ENCODE results near the gene BDH1.
"Not testable (repeated sequence)": the region's sequence is repeated elsewhere in the genome, so short reads cannot be mapped to it uniquely, and the experiment has no call there.

Gene BDH1

DNA sequence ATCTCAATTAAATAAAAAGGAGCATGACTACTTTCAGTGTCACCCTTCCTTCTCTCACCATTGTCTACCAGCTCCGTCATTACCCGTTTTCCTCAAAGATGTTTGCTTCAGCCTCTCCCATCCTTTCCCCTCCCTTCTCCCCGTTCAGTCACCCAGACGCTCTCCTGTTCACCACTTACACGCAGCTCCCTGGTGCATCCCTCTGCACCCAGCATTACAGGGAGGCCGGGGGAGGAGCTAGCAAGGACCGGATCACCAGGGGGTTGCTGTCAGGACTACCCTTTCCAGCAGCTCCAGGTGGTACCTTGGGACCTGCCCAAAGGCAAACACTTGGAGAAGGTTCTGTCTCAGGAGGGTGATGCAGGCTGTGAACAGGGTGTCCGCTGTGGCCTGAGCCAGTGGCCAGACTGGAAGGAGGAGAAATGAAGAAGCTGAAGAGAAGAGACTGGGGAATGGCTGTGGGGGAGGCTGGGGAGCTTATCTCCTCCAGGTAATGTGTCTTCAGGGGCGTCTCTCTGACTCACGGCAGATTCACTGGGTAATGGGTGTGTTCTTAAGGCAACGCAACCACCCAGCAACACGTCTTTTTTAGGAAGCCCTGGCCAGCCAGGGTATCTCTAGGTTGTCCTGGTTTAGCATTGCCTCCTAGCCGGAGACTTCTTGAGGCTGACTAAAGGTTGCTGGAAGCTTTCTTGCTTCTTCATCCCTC, 21.8 kb upstream of the BDH1 start:
- DNase-seq = no peak

DNA sequence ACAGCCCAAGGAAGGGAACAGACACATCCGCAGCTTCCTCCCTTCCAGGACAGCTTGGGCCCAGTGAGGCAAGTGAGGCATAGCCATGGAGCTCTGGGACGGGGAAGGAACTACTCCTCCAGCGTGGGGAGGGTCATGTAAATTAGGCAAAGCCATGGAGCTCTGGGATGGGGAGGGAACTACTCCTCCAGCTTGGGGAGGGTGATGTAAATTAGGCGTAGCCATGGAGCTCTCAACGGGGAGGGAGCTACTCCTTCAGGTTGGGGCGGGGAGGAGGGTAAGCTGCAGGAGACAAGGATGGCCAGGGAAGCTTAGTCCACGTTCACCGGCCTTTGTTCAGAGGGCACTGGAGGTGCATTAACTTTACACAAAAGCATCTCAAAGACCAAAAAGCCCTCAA, 21.1 kb upstream of the BDH1 start:
- no peak for DNase-seq

DNA sequence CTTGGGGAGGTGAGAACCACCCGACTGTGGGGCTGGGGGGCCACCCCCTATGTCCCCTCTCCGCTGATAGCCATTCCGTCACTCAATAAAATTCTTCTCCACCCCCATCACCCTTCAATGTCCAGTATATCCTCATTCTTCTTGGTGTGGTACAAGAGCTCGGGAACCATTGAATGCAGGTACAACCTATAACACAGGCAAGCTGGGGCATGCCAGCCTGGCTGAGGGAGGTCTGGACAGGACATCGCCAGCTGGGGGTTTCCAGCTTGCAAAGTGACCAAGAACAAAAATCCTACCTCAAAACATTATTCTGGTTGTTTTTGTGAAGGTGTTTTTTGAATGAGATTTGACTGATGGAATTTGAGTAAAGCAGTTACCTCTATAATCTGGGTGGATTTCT, 19.6 kb upstream of the BDH1 start:
- DNase-seq = no peak

DNA sequence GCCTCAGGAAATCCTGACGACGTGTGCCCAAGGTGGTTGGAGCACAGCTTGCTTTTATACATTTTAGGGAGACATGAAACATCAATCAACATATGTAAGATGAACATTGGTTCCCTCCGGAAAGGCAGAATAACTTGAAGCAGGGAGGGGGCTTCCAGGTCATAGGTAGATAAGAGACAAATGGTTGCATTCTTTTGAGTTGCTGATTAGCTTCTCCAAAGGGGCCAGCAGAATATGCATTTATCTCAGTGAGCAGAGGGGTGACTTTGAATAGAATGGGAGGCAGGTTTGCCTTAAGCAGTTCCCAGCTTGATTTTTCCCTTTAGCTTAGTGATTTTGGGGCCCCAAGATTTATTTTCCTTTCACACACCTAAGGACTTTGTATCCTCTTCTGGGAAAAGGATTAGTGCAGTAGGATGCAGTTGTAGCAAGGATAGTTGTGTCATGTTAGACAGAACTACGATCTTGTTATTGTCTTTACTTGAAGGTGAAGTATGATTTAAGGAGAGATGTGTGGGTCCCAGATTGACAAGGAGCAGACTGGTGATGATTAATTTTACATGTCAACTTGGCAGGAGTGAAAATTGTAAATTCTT, 18.7 kb upstream of the BDH1 start:
- not testable (repeated sequence) for DNase-seq

DNA sequence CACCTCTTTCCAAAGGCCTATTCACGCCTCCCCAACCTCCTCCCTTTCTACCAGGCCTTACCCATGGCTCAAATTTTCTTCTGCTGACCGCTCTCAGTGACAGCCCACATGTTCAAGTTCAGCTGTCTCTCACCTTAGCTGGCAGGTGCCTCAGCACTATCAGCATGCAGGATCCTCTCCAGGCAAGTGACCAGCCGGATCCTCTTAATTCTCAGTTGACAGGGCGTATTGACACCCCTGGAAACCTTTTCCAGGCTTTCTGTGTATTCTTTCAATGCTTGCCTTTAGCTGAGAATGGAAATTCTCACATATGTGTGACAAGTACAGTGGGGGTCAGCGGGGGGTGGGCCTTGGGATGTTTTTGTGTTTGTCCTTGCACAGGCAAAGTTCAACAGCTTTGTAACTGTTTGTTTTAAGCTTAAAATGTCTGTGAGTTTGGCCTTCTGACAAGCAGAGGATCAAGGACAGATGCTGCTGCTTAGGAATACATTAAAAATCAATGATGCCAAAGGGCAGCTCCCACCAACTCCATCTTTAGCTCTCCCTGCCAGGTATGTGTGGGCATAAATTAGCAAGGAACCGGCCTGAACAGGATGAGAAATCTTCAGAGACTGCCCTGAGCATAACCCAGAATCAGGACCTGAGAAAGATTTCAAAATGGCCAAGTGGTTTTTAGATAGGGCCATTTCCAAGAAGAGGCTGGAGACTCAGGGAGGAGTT, 17.4 kb upstream of the BDH1 start:
- DNase-seq = no peak

DNA sequence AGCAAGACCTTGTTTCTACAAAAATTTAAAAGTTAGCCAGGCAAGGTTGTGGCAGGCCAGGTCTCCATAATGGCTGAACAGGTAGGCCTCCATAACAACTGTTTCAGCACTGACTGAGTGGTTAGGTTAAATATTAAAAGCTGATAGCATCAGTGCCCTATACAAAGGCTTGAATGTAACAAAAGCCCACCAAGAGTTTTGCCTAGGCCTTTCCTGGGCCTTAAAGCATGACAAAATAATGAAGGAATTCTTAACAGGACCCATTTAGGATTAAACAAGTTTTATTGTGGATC, 16.1 kb upstream of the BDH1 start:
- DNase-seq = not testable (repeated sequence)

DNA sequence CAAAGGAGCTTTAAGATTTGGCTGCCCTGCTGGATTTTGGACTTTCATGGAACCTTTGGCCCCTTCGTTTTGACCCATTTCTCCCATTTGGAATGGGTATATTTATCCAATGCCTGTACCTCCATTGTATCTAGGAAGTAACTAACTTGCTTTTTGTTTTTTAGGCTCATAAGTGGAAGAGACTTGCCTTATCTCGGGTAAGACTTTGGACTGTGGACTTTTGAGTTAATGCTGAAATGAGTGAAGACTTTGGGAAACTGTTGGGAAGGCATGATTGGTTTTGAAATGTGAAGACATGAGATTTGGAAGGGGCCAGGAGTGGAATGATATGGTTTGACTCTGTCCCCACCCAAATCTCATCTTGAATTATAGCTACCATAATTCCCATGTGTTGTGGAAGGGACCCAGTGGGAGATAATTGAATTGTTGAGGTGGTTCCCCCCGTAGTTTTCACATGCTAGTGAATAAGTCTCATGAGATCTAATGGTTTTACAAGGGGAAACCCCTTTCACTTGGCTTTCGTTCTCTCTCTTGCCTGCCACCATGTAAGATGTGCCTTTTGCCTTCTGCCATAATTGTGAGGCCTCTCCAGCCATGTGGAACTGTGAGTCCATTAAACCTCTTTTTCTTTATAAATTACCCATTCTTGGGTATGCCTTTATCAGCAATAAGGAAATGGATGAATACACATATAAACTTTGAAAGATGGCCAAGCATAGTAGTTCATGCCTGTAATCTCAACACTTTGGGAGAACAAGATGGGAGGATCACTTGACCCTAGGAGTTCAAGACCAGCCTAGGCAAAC, 15.5 kb upstream of the BDH1 start:
- DNase-seq = not testable (repeated sequence)

DNA sequence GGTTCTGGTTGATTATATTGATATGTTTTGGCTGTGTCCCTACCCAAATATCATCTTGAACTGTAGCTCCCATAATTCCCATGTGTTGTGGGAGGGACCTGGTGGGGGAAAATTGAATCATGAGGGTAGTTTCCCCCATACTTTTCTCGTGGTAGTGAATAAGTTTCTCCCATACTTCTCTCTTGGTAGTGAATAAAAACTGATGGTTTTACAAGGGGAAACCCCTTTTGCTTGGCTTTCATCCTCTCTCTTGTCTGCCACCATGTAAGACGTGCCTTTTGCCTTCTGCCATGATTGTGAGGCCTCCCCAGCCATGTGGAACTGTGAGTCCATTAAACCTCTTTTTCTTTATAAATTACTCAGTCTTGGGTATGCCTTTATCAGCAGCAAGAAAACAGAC, 13.7 kb upstream of the BDH1 start:
- not testable (repeated sequence) for DNase-seq

DNA sequence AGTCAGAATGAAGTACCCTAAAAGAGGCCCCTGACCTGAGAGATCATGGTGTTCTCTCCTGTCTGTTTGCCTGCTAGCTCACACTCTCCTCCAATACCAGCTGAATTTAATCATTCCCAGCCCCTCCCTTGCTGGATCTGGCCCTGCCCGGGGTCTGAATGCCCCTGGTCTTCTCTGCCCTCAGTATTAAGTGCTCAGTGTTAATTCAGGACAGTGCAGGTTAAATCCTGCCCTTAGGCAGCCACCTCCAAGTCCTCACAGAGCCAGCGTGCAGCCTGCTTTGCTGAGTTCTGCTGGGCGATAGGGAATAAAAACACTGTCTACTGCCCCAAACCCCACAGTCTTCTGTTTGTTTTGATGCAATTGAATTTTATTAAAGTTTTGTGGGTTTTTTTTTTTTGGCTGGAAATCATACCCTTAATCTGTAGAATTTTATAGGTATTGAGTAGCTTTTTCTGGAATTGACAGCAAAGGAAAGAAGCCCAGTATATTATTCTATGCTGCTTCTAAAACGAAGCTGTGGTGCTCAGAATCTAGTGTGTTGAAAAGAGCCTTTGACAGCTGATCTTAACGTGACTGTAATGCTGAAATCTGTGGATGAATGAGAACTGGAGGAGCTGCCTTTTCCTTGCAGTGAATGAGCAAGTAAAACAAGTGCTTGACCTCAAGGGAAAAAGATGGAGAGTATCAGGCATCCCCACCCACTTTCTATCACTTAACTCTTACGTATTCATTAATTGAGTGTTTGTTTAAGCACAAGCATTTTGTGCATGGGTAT, 12.3 kb upstream of the BDH1 start:
- no peak for DNase-seq

DNA sequence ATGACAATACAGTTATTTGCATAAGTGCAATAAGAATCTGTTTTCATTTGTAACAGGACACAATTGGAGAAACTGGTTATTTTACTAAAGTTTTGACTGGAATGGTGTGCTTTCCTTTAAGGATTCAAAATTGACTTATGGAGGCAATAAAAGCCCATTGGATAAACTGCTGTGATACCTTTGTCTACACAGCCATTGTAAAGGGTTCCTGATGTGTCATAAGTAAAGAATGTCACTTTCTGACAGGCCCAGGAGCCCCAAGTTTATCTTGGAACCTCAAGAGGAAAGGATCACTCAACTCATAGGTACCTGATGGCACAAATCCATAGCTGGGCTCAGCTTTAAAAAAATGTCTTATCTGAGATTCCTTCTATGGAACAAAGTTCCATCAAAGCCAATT, 10.4 kb upstream of the BDH1 start:
- not testable (repeated sequence) for DNase-seq

DNA sequence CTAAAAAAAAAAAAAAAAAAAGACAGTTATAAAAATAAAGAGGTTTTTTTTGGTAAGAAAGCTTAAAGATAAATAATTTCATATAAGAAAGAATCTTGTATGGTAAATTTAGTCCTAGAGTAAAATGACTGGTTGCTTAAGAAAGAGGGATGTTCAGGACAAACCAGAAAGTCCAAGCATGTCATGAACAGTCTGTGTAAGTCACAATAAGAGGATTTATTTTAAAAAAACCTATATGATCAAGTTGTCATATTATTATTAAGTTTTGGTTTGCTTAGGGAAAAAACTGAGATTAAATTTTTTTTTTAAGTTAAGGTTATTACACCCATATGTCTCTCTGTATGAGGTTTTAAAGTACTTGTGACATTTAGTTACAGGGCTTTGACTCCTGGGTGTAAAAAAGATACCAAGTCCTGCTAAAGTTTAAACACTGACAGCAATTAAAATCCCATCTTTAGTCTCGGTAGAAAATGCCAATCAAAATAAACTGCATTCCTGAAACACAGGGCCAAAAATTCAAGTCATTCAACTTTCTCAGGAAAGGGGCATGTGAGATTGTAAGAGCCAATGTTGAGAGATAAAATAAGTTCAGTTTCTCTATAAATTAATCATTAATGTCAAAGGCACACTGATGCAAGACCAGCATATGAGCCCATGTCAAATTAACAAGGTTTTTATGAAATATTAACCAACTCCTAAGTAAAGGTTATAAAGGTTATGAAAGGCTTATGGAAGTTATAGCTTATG, 8.5 kb upstream of the BDH1 start:
- no peak for DNase-seq

DNA sequence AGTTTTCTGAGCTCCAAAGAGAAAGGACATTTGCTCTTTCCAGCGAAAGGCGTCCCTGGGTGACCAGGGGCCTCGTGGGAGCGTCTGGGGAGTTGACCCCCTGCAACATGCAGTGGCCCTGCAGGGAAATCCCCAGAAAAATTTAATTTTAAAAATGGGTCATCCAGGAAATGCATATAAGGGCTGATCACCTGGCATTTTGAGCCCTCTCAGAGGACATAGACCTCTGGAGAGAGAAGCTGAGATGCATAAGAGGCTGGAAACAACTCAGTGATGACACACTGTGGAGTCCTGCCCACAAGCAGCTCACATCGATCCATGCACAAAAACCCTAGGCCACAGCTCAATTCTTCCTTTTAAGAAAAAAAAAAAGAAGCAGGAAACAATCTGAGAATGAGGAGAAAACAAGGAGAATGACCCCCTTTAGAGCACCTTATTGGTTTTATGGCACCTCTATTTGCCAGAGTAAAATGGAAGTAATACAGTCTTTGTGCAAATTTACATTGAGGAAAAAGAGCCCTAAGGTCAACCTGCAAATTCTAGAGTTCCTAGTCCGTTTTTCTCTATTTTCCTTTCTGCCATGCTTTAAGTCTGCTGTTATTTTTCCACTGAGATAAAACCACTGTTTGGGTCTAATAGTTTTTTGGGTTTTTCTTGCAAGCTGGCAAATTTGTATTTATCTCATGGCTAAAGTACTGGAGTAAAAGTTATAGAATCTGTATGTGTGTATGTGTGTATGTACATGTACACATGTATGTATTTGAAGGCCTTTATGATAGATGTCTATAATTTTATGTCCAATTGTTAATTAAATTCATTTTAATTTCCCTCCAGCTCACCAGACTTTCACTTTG, 6.9 kb upstream of the BDH1 start:
- no peak for DNase-seq

DNA sequence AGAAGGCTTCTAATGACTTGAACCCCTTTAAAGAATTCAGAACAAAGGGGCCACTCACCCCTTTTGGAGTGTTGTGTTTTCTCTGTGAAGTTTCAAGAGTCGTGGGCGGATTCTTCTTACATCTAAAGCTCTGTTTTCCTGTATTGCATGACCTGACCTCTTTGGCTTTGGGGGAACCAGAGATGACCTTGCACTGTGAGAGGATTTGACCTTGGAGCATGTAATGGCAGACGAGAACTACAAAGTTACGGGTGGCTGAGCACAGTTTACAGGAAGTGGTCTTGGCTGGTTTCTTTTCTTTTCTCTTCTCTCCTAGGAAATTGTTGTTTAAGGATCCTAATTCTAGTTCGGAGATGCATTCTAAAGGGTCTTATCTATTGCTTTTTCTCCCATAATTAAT, 6.2 kb upstream of the BDH1 start:
- DNase-seq = no peak

DNA sequence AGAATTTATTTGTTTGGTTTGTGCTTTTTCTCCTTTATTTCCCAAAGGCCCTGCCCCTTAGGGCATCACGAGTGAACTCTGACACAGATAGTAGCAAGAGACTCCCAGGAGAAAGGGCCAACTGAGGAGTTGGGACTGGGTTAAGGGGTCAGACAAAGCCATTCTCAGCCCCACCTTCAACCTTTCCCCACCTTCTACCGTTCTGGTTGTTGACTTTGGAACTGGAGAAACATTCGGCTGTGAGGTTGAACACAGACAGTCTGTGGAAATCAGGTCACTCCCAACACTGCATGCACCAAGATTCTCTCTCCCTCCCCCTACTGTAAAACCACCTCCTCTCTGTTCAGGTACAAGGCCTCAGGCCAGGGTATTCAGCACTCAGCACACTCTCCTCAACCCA, 3.9 kb upstream of the BDH1 start:
- no peak for DNase-seq

DNA sequence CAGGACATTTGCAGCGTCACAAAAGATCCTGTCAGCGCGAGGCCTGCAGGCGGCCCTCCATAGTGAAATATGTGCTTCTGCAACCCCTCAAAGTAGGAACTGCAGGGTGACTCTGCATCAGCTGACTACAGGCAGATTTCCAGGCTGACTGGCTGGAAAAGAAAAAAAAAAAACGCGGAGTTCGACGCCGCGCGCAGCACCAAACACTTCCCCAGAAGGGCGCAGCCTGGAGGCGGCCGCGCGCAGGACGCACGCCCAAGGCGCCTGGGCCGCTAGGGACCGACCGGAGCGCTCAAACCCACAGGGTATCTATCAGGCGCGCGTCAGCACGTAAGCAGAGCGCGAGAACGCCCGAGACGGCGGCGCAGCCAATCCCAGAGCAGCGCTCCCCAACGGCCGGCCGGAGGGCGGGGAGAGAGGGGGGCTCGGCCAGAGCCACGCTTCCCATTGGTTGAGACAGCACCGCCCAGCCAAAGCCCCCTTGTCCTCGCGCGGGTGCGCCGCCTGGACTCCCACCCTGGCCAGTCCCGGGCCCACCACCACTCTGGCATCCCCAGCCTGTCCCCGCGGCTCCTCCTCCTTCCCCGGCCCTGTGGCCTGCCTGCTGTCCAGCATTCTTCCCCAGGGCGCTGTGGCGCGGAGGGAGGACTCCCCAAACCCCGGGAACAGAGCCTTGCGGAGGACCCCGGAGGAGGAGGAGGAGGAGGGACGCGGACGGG, 1.0 kb downstream of the BDH1 start:
- peak; percentile 92 for DNase-seq

DNA sequence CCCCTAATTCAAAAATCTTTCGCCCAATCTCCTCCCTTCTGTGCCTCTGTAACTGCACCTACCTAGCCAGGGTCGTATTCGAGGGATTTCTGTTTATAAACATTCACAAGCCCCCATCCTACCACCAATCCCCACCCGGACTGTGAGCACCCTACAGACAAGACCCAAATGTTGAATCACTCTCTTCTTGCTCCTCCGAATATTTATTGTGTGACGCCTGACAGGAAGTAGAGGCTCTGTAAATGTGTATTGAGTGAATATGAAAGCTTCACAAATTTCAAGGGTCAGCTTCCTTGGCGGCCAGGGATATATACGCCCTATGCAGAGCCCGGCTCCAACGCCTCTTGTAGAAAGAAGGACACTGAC, 1.6 kb downstream of the BDH1 start:
- no peak for DNase-seq

DNA sequence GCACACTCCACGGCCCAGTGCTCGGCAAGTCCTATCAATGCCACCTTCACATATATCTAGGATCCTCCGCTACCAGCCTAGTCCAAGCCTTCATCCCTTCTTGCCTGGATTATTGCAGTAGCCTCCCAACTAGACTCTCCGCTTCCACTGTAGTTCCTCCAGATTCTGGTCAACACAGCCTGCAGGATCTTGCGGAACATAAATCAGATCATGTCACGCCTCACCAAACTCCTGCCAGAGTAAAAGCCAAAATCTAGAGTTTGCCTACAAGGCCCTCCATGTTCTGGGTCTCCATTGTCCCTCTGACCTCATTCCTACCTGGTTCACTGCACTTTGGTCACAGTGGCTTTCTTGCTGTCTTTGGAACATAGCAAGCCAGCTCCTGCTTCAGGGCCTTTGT, 3.6 kb downstream of the BDH1 start:
- DNase-seq = no peak

DNA sequence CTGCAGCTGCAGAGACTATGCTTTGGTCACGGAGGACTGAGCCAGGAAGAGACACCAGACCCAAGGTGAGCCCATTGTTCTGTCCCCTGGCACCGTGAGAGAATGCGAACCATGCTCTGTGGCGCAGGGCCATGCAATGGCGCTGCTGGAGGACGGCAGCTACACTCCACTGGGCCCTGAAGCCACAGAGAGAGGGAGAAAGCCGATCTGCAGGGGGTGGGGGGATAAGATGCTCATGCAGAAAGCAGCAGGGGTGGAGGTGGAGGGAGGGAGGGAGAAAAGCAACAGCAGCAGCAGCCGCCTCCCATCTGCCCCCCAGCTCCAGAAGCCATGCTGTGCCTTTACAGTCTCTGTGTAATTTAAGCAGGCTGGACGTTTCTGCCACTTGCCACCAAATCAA, 5.3 kb downstream of the BDH1 start:
- no peak for DNase-seq

DNA sequence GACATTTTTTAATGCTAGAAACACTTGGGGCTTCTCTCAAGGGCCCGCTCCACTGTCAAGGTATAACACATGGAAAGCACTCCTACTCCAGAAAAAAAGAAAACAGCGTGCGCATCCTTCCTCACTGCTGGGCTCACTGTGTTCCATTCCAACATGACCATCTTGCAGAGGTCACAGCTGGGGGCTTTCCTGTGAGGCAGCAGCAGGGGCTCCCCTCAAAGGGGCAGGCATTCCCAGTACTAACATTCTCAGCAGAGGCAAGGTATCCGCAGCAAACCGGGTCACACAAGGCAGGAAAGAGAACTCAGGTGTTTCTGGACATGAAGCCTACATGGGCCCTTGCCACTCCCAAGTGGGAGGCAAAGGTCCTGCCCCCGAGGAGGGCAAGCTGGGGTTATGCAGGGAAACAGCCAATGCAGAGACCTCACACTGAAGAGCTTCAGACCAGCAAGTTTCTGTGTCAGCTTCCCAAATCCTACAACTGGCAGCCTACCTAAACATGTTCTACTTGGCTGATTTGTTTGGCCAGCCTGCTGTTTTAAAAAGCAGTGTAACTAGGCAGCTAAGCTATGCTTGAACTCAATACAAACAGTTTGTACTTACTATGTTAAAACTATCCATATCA, 6.4 kb downstream of the BDH1 start:
- DNase-seq = no peak
